Muscle of arm (tissue), 14 donors: ENCODE results near the gene CEMIP2. TPM values are rescaled to one million over a fixed set of nuclear protein-coding genes. Genes with fewer than 3 reads are reported as not detected.
"Not testable (repeated sequence)": the region's sequence is repeated elsewhere in the genome, so short reads cannot be mapped to it uniquely, and the experiment has no call there.

Source experiments
- DNase-seq: peaks from one replicate; pipeline ENCODE4 v3.0.0-alpha.2; 2013
- long read RNA-seq, 11 donors: transcript quantifications; one replicate each; lab custom pipeline, GENCODE V29; 2026
- polyA plus RNA-seq, 12 donors: library from polyadenylated mRNA; unstranded; fragments of 120-200 nt; gene quantifications; one replicate each; pipeline ENCODE4 v1.2.1, GENCODE V29; 2013; ENCODE audit not compliant: insufficient read length in 12 of 12

The CEMIP2 gene
- polyA plus RNA-seq, result 10 to 100 TPM in 11 of 12 donors, not detected in 1; 18.1 to 42.1 (median 33.2) TPM
- long read RNA-seq, donor 1, partial matches to known transcripts, result 0 of 4 reads
- long read RNA-seq, donor 1, other reads (novel, unspliced or antisense), result 0 of 4 reads
- long read RNA-seq, donor 2, partial matches to known transcripts, result 38 of 67 reads
- long read RNA-seq, donor 2, other reads (novel, unspliced or antisense), result 29 of 67 reads
- long read RNA-seq, donor 3, partial matches to known transcripts, result 0 of 1 reads
- long read RNA-seq, donor 3, other reads (novel, unspliced or antisense), result 0 of 1 reads
- long read RNA-seq, donor 4, full-length matches to known transcripts, result 1 of 1 reads
- long read RNA-seq, donor 4, partial matches to known transcripts, result 0 of 1 reads
- long read RNA-seq, donor 4, other reads (novel, unspliced or antisense), result 0 of 1 reads
- long read RNA-seq, donor 5, result 0 reads
- long read RNA-seq, donor 6, result 0 reads
- long read RNA-seq, donor 7, full-length matches to known transcripts, result 3 of 3 reads
- long read RNA-seq, donor 7, partial matches to known transcripts, result 0 of 3 reads
- long read RNA-seq, donor 7, other reads (novel, unspliced or antisense), result 0 of 3 reads
- long read RNA-seq, donor 8, partial matches to known transcripts, result 0 of 1 reads
- long read RNA-seq, donor 8, other reads (novel, unspliced or antisense), result 0 of 1 reads
- long read RNA-seq, donor 9, partial matches to known transcripts, result 0 of 2 reads
- long read RNA-seq, donor 9, other reads (novel, unspliced or antisense), result 0 of 2 reads
- long read RNA-seq, donor 10, partial matches to known transcripts, result 0 of 2 reads
- long read RNA-seq, donor 10, other reads (novel, unspliced or antisense), result 0 of 2 reads
- long read RNA-seq, donor 11, full-length matches to known transcripts, result 2 of 2 reads
- long read RNA-seq, donor 11, partial matches to known transcripts, result 0 of 2 reads
- long read RNA-seq, donor 11, other reads (novel, unspliced or antisense), result 0 of 2 reads

GRCh38 chr9:71768388-71769174 lies at the start of gene CEMIP2:
TSS of gene CEMIP2 (minus strand) at chr9:71768513. CDS start at chr9:71750373, 18,140 bp downstream.
- DNase-seq, result peak; percentile 90

GRCh38 chr9:71816916-71817451 lies 48.7 kb upstream of the CEMIP2 start:
- no peak for DNase-seq

DNA sequence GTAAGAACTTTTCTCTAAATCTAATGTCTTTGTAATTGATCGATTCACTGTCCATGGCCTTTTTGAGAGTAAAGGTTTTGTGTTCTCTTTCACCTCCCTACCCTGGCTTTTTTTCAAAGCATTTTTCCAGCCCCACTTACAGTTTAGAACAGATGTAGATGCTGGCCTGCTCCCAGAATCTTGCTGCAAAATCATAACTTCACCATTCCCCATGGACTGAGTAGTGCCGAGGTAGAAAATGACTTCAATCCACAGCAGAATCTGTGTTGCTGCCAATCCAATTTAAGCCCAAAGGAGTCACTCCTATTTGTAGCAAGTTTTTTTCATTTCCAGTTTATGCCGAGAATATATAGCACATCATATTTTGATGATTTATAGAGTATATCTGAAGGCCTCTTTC lies 46.5 kb upstream of the CEMIP2 start:
- peak; percentile 89 for DNase-seq

- DNase-seq, result peak; percentile 76
Observed at GRCh38 chr9:71814226-71814625, 45.9 kb upstream of the CEMIP2 start.

DNA sequence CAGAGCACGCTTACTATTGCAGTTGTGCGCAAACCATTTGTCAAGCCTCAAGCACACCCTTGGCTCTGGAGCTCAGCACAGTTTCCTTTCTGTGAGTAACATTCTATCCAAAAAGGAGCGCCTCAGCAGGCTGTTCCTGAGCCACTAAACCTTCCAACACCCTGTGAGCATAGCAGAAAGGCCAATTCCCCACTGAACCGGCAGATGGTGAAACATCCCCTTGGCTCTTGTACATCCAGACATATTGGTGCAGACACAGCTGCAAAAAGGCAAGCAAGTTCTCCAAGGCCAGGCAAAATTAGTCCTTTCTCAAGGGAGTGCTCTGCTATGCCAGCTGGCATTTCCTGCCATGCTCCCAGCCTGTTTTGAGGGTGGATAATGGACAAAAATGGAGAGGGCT lies 44.1 kb upstream of the CEMIP2 start:
- DNase-seq, result peak; percentile 74

DNA sequence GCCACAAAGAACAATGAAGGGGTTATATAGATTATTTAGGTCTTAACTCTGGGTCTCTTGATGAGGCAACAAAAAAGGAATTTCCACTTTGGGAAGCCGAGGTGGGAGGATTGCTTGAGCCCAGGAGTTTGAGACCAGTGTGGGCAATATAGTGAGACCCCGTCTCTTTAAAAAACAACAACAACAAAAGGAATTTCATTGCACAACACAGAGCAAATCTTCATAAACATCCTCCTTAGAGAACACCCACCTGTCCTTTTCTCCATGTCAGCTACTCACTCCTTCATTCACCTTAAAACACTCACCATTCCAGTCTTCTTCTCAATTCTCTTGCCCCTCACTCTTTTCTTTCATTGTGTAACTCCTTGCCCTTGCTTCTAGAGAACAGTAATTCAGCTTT lies 39.8 kb upstream of the CEMIP2 start:
- DNase-seq, result no peak

GRCh38 chr9:71806901-71807307 lies 38.6 kb upstream of the CEMIP2 start:
- no peak for DNase-seq

DNA sequence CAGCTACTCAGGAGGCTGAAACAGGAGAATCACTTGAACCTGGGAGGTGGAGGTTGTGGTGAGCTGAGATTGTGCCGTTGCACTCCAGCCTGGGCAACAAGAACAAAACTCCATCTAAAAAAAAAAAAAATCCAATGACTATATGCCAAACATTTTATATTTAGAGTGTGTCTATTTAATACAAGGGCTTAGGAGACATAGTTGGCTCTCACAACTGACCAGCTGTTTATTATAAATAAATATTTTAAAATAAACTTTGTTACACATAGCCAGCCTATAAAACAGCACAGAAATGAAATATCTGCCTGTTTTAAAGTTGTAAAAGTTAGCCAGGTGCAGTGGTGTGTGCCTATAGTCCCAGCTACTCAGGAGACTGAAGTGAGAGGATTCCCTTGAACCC lies 36.8 kb upstream of the CEMIP2 start:
- not testable (repeated sequence) for DNase-seq

- no peak for DNase-seq
Observed at GRCh38 chr9:71801826-71802225, 33.5 kb upstream of the CEMIP2 start.

- DNase-seq, result no peak
Observed at GRCh38 chr9:71797266-71797665, 29.0 kb upstream of the CEMIP2 start.

GRCh38 chr9:71796100-71796767 lies 27.9 kb upstream of the CEMIP2 start:
- DNase-seq, result no peak

GRCh38 chr9:71795097-71795813 lies 26.9 kb upstream of the CEMIP2 start:
- no peak for DNase-seq

GRCh38 chr9:71793386-71794105 lies 25.2 kb upstream of the CEMIP2 start:
- no peak for DNase-seq

- no peak for DNase-seq
Observed at GRCh38 chr9:71791875-71792274, 23.6 kb upstream of the CEMIP2 start.

GRCh38 chr9:71790296-71790695 lies 22.0 kb upstream of the CEMIP2 start:
- no peak for DNase-seq

- no peak for DNase-seq
Observed at GRCh38 chr9:71783120-71783523, 14.8 kb upstream of the CEMIP2 start.

DNA sequence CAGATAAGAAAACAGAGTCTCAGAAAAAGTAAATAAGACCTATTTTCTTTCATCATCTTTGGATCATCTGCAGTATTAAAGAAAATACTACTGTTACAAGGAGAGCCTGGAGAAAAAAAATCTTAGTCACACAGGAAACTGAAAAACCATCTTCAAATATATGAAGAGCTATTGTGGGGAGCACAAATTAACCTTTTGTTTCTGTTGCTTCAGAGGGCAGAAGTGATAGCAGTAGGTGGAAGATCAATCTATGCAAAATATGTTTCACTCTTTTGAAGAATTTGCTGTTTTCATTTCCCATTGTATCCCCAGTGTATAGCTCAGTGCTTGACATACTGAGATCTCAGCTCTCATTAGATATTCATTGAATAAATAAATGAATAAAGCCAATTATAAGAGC lies 13.1 kb upstream of the CEMIP2 start:
- DNase-seq, result no peak

DNA sequence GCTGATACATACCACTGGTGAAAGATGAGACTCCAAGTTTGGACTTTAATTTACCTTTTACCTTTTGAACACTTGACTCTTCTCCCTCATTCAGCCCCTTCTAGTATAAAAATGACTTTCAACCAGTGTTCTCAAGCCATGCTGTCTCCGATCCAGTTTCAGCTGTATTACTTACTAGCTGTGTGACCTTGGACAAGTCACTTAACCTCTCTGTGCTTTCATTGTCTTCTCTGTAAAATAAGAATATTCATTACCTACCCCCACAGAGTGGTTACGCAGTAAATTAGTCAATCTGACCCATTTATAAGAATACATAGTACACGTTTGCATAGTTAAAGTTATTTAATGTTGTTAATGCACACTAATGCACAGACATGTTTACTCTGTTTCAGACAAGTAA lies 12.6 kb upstream of the CEMIP2 start:
- no peak for DNase-seq

DNA sequence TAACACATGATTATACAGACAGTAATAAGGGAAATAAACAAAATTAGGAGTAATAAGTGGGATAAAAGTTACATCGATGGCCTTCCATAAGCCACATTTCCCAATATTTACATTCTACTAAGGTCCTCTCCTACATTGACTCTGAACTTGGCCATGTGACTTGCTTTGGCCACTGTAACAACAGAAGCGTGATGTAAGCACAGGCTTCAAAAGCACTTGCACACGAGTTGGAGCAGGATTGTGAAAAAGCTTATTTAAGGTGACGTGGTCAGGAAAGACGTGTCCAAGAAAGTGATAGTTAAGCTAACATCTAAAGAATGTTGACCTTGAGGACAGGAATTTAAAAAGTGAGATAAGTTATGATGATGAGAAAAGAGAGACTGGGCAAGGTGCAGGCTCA lies 9.8 kb upstream of the CEMIP2 start:
- no peak for DNase-seq

GRCh38 chr9:71774920-71775319 lies 6.6 kb upstream of the CEMIP2 start:
- no peak for DNase-seq
